CD4-positive, alpha-beta T cell (primary cell): ENCODE measurements around the gene ADARB2. TPM values are rescaled to one million over a fixed set of nuclear protein-coding genes. Genes with fewer than 3 reads are reported as not detected.

Experiments
- ATAC-seq: fragments of 200-7000 bp; cut with Tn5 transposase; one replicate; pipeline ENCODE4 v1.10.0; 2022; ENCODE audit warnings: mild to moderate bottlenecking; ENCODE audit not compliant: poor library complexity
- CTCF ChIA-PET: fragments of 350-600 bp; sonication (Branson Sonifier 250); formaldehyde crosslinking; loops from one replicate; lab custom pipeline; 2021; ENCODE audit warnings: antibody characterized with exemption, inconsistent platforms; lab: Charles Lee
- POLR2A ChIA-PET: fragments of 350-600 bp; sonication (Branson Sonifier 250); formaldehyde crosslinking; loops from one replicate; lab custom pipeline; 2021; ENCODE audit warnings: antibody characterized with exemption, inconsistent platforms; lab: Charles Lee
- DNase-seq, 14 experiments: peaks; one replicate each; pipeline ENCODE4 v3.0.0-alpha.2; 2013 to 2020; ENCODE audit warnings: mixed read lengths in 2 of 14
- H3K27ac ChIP-seq, 2 donors: one replicate each; pipeline versions ENCODE4 v1.5.1 to v1.7.0; 2013; ENCODE audit warnings: low read length in 2 of 2, low read depth in 1 of 2, mild to moderate bottlenecking in 1 of 2
- H3K27me3 ChIP-seq, 2 experiments: 1 replicate in 1 of 2; 2 replicates in 1 of 2; pipeline versions ENCODE4 v1.6.1 to v1.7.0; 2013; ENCODE audit warnings: low read length in 2 of 2, control low read depth in 1 of 2, mild to moderate bottlenecking in 1 of 2, moderate library complexity in 1 of 2; ENCODE audit not compliant: insufficient read depth in 2 of 2, control insufficient read depth in 1 of 2
- H3K36me3 ChIP-seq: one replicate; pipeline ENCODE4 v1.6.1; 2013; ENCODE audit warnings: low read length, control low read depth; ENCODE audit not compliant: insufficient read depth
- H3K4me1 ChIP-seq: one replicate; pipeline ENCODE4 v1.6.1; 2013; ENCODE audit warnings: low read length, control low read depth; ENCODE audit not compliant: insufficient read depth
- H3K4me3 ChIP-seq: one replicate; pipeline ENCODE4 v1.5.1; 2013; ENCODE audit warnings: mild to moderate bottlenecking, low read length, moderate library complexity
- H3K9me3 ChIP-seq, 2 experiments: 1 replicate in 1 of 2; 2 replicates in 1 of 2; pipeline versions ENCODE4 v1.6.1 to v1.7.0; 2013; ENCODE audit warnings: low read length in 2 of 2, mild to moderate bottlenecking in 2 of 2, control low read depth in 1 of 2, moderate library complexity in 1 of 2; ENCODE audit not compliant: control insufficient read depth in 1 of 2, insufficient read depth in 1 of 2
- H3K27ac Mint-ChIP-seq: one replicate; pipeline ENCODE4 v1.8.0; 2020; ENCODE audit warnings: mixed read lengths
- H3K27me3 Mint-ChIP-seq: one replicate; pipeline ENCODE4 v1.8.0; 2021; ENCODE audit warnings: mixed read lengths
- H3K36me3 Mint-ChIP-seq: one replicate; pipeline ENCODE4 v1.8.0; 2021; ENCODE audit warnings: low read depth, mixed read lengths
- H3K4me1 Mint-ChIP-seq: one replicate; pipeline ENCODE4 v1.8.0; 2021; ENCODE audit warnings: low read depth, mixed read lengths
- H3K4me3 Mint-ChIP-seq: one replicate; pipeline ENCODE4 v1.8.0; 2020; ENCODE audit warnings: mild to moderate bottlenecking, mixed read lengths
- H3K9me3 Mint-ChIP-seq: one replicate; pipeline ENCODE4 v1.8.0; 2020; ENCODE audit warnings: mixed read lengths
- intact Hi-C, 2 experiments: fragments of 100-400 bp; cut with DNase I in 1 of 2; cut with micrococcal nuclease in 1 of 2; formaldehyde crosslinking; loops; one replicate each; pipeline versions ENCODE4 v1.15.1 to v1.9.0; 2023 to 2025; cut with DNase I, micrococcal nuclease
- total RNA-seq, 174 experiments: library from RNA in 2 of 174; stranded (reverse) in 2 of 174; gene quantifications; one replicate each; pipeline ENCODE4 v1.2.3 and lab custom pipeline; 2021 to 2026
- TF ChIP-seq, protein P1 (sequence below): fragments of 200-600 bp; IDR thresholded peaks from one replicate; pipeline ENCODE4 v1.8.0; 2022; ENCODE audit warnings: antibody characterized with exemption, mild to moderate bottlenecking

The ADARB2 gene
- total RNA-seq, 2 experiments from 2014 or later, result 0.14 TPM; not detected in 1

DNA sequence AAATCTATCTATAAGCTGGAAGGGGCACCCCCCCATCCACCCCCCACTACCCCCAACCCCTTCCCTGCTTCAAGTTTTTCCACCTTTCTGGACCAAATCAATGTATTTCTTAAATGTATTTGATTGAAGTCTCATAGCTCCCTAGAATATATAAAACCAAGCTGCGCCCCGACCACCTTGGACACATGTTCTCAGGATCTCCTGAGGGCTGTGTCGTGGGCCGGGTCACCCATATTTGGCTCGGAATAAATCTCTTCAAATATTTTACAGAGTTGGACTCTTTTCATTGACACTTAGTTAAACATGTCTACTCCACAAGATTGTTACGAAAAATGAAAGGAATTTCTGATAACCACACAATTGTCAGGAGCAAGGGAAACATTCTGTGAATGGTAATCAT is 215.6 kb downstream of the ADARB2 start:
- Mint-ChIP-seq H3K9me3 (no peaks in the 10 kb centered on the region), H3K27ac (no peak overlapping the region), H3K27me3 (peaks cover 6% of the 10 kb centered on the region), H3K4me3 (no peak overlapping the region), H3K36me3 (no peaks in the 10 kb centered on the region), H3K4me1 (no peaks in the 10 kb centered on the region)
- Histone ChIP-seq H3K4me1 (no peaks in the 10 kb centered on the region), H3K9me3 (peaks cover 0 to 6% of the 10 kb centered on the region in 2 experiments), H3K4me3 (no peak overlapping the region), H3K27me3 (no peaks in the 10 kb centered on the region), H3K36me3 (no peaks in the 10 kb centered on the region), H3K27ac (no peak overlapping the region)
- ChIA-PET POLR2A (no interaction called here), CTCF (no interaction called here)
- DNase-seq (no peak), ATAC-seq (no peak)
- intact Hi-C loops, result no loop called here
- TF ChIP-seq, protein P1, sequence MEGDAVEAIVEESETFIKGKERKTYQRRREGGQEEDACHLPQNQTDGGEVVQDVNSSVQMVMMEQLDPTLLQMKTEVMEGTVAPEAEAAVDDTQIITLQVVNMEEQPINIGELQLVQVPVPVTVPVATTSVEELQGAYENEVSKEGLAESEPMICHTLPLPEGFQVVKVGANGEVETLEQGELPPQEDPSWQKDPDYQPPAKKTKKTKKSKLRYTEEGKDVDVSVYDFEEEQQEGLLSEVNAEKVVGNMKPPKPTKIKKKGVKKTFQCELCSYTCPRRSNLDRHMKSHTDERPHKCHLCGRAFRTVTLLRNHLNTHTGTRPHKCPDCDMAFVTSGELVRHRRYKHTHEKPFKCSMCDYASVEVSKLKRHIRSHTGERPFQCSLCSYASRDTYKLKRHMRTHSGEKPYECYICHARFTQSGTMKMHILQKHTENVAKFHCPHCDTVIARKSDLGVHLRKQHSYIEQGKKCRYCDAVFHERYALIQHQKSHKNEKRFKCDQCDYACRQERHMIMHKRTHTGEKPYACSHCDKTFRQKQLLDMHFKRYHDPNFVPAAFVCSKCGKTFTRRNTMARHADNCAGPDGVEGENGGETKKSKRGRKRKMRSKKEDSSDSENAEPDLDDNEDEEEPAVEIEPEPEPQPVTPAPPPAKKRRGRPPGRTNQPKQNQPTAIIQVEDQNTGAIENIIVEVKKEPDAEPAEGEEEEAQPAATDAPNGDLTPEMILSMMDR, result no peak

DNA sequence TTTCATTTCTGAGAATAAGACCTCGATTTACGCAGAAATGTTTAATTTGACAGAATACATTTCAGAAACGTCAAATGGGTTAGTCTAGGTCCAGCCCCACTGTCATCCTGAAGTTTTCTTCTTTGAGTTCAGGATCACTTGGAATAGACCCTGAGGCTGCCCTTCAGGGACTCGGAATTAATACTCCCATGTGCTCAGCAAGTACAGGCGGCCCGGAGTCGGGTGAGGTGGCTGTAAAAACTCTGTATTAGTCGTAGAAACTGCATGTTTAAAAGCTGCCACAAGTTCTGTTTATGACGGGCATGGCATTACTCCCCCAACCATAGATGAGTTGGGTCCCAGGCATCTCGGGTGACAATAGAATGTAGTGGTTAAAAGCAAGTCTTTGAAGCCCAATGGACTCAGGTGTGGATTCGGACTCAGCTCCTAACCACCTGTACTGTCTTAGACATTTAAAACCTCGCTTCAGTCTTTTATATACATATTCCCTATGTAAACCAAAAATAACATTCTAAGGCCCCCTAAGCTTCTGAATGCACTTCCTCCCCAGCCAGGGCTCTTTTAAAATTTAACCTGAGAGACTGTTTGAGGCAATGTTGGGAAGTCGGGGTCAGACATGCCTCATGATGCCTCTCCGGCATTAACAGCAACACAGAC is 216.3 kb downstream of the ADARB2 start:
- Mint-ChIP-seq H3K4me3 (no peak overlapping the region), H3K4me1 (no peaks in the 10 kb centered on the region), H3K27me3 (peaks cover 6% of the 10 kb centered on the region), H3K27ac (no peak overlapping the region), H3K9me3 (no peaks in the 10 kb centered on the region), H3K36me3 (no peaks in the 10 kb centered on the region)
- DNase-seq, result no peak
- POLR2A ChIA-PET, result no interaction called here
- Histone ChIP-seq H3K4me1 (no peaks in the 10 kb centered on the region), H3K9me3 (peaks cover 0 to 6% of the 10 kb centered on the region in 2 experiments), H3K4me3 (no peak overlapping the region), H3K27me3 (no peaks in the 10 kb centered on the region), H3K27ac (no peak overlapping the region), H3K36me3 (no peaks in the 10 kb centered on the region)
- ATAC-seq, result no peak
- intact Hi-C loops, result no loop called here
- CTCF ChIA-PET, result no interaction called here
- TF ChIP-seq, protein P1, result no peak

DNA sequence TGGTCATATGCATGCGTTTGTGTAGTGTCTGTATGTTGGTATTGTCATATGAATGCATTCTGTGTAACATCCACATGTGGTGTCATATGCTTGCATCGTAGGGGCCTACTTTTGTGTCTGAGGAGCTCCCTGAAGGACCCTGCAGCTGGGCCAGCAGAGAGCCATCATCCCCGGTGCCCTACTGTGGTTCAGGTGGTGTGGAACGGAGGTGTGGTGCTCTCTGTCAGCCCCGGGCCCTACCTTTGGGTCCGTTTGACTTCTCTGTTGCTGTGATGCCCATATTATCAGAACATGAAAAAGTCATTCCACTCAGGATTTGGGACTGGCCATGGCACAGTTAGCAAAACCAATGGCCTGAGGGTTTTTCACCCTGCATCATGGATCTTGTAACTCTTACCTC is 217.9 kb downstream of the ADARB2 start:
- DNase-seq (no peak), ATAC-seq (no peak)
- ChIA-PET POLR2A (no interaction called here), CTCF (no interaction called here)
- Mint-ChIP-seq H3K4me3 (no peak overlapping the region), H3K9me3 (no peaks in the 10 kb centered on the region), H3K36me3 (no peaks in the 10 kb centered on the region), H3K4me1 (no peaks in the 10 kb centered on the region), H3K27me3 (no peaks in the 10 kb centered on the region), H3K27ac (no peak overlapping the region)
- Histone ChIP-seq H3K4me1 (no peaks in the 10 kb centered on the region), H3K9me3 (no peaks in the 10 kb centered on the region), H3K36me3 (no peaks in the 10 kb centered on the region), H3K27me3 (no peaks in the 10 kb centered on the region), H3K4me3 (no peak overlapping the region), H3K27ac (no peak overlapping the region)
- intact Hi-C loops, result no loop called here
- TF ChIP-seq, protein P1, result no peak
